AG04450 (cell line): ENCODE data around the gene VAMP1. TPM values are rescaled to one million over a fixed set of nuclear protein-coding genes. Genes with fewer than 3 reads are reported as not detected.

Source experiments
- CTCF ChIA-PET: fragments of 300-600, 350-600 bp; formaldehyde crosslinking; extraction: SDS; loops from one replicate; lab custom pipeline; 2022; ENCODE audit warnings: antibody characterized with exemption, inconsistent platforms; lab: Charles Lee
- POLR2A ChIA-PET: fragments of 350-600 bp; formaldehyde crosslinking; extraction: SDS; loops from one replicate; lab custom pipeline; 2021; ENCODE audit warnings: antibody characterized with exemption, inconsistent platforms; lab: Yijun Ruan, JAX
- DNase-seq: peaks from one replicate; pipeline ENCODE4 v3.0.0-alpha.2; 2011; ENCODE audit warnings: low read depth, low spot score
- H3K27ac ChIP-seq: one replicate; pipeline ENCODE4 v1.5.1; 2012; ENCODE audit warnings: low read depth, low read length, control low read depth
- H3K27me3 ChIP-seq: one replicate; pipeline ENCODE4 v1.6.0; 2012; ENCODE audit warnings: low read length; ENCODE audit not compliant: control insufficient read depth, insufficient read depth
- H3K4me3 ChIP-seq: 2 replicates; pipeline ENCODE4 v1.5.1; 2011; ENCODE audit warnings: mild to moderate bottlenecking, low read depth, low read length, control low read depth
- H3K9me3 ChIP-seq: 2 replicates; pipeline ENCODE4 v1.5.1; 2012; ENCODE audit warnings: low read length; ENCODE audit not compliant: control insufficient read depth, insufficient read depth
- CTCF ChIP-seq: IDR thresholded peaks from 2 replicates; pipeline ENCODE4 v1.5.1; 2011; ENCODE audit warnings: low read depth, low read length, control low read depth, inconsistent platforms
- polyA plus RNA-seq: library from polyadenylated mRNA; depleted of rRNA; stranded (reverse); fragments of >200 nt; gene quantifications from 2 replicates; pipeline ENCODE4 v1.2.3, GENCODE V29; 2011

Gene VAMP1
- polyA plus RNA-seq, 1 experiment: 15.1 TPM

- ChIA-PET POLR2A (interaction anchor here (0.7 kb wide), 1 partner anchor 26 kb away, joined by 3 read pairs; the partner anchor contains the start of gene VAMP1), CTCF (interaction anchor here (3.4 kb wide), 1 partner anchor 22 kb away, joined by 31 read pairs; no protein-coding TSS in a partner anchor)
- DNase-seq: no peak
- Histone ChIP-seq H3K4me3 (no peak overlapping the region), H3K9me3 (no peaks in the 10 kb centered on the region; the same call in 1 of the 2 replicates), H3K27me3 (no peaks in the 10 kb centered on the region), H3K27ac (no peak overlapping the region)
- no peak for TF ChIP-seq CTCF
Measured at GRCh38 chr12:6444031-6444430, 26.4 kb downstream of the VAMP1 start.

GRCh38 chr12:6443361-6443983, 27.0 kb downstream of the VAMP1 start:
- CTCF ChIA-PET: interaction anchor here (1.0 to 3.4 kb wide), 2 partner anchors 9 to 22 kb away, joined by 3 to 31 read pairs; no protein-coding TSS in a partner anchor
- H3K27ac ChIP-seq: no peak overlapping the region
- POLR2A ChIA-PET: interaction anchor here (0.7 kb wide), 1 partner anchor 27 kb away, joined by 3 read pairs; the partner anchor contains the start of gene VAMP1
- no peak for TF ChIP-seq CTCF
- no peaks in the 10 kb centered on the region for H3K27me3 ChIP-seq
- H3K9me3 ChIP-seq: no peaks in the 10 kb centered on the region; the same call in 1 of the 2 replicates
- H3K4me3 ChIP-seq: no peak overlapping the region
- no peak for DNase-seq

- no peak for TF ChIP-seq CTCF
- no peak overlapping the region for H3K27ac ChIP-seq
- H3K27me3 ChIP-seq: no peaks in the 10 kb centered on the region
- no peak for DNase-seq
- ChIA-PET POLR2A (interaction anchor here (0.6 kb wide), 1 partner anchor 8 kb away, joined by 3 read pairs; no protein-coding TSS in a partner anchor), CTCF (interaction anchor here (1.0 to 3.4 kb wide), 3 partner anchors 10 to 23 kb away, joined by 3 to 31 read pairs (median 4); no protein-coding TSS in a partner anchor)
- H3K4me3 ChIP-seq: no peak overlapping the region
- no peaks in the 10 kb centered on the region; the same call in 1 of the 2 replicates for H3K9me3 ChIP-seq
Measured at GRCh38 chr12:6442836-6443235, 27.6 kb downstream of the VAMP1 start.

GRCh38 chr12:6440391-6440790, 30.1 kb downstream of the VAMP1 start:
- Histone ChIP-seq H3K4me3 (no peak overlapping the region), H3K27me3 (no peaks in the 10 kb centered on the region), H3K9me3 (no peaks in the 10 kb centered on the region; the same call in 1 of the 2 replicates), H3K27ac (no peak overlapping the region)
- DNase-seq: no peak
- POLR2A ChIA-PET: no interaction called here
- CTCF ChIA-PET: interaction anchor here (2.9 kb wide), 1 partner anchor 25 kb away, joined by 25 read pairs; no protein-coding TSS in a partner anchor
- no peak for TF ChIP-seq CTCF

GRCh38 chr12:6438345-6438744, 32.1 kb downstream of the VAMP1 start:
- Histone ChIP-seq H3K9me3 (no peaks in the 10 kb centered on the region), H3K27me3 (no peaks in the 10 kb centered on the region), H3K27ac (no peak overlapping the region), H3K4me3 (no peak overlapping the region)
- DNase-seq: no peak
- POLR2A ChIA-PET: interaction anchor here (2.3 kb wide), 1 partner anchor 32 kb away, joined by 7 read pairs; the partner anchor contains the start of gene VAMP1
- CTCF ChIA-PET: interaction anchor here (2.9 kb wide), 1 partner anchor 27 kb away, joined by 25 read pairs; no protein-coding TSS in a partner anchor
- TF ChIP-seq CTCF: no peak
